ENCODE measurements around the gene BUB1B.
A peak's percentile ranks its signal among the peaks of the same experiment; 100 is the strongest.
"Not testable (repeated sequence)": the region's sequence is repeated elsewhere in the genome, so short reads cannot be mapped to it uniquely, and the experiment has no call there.

The BUB1B gene

GRCh38 chr15:40160689-40161688 is at the start of gene BUB1B:
Gene BUB1B (plus strand): TSS chr15:40161069. CDS start chr15:40161221, 152 bp downstream.
- peak; percentile 73 to 81 (median 75) for DNase-seq (ENCODE audit: low read depth in 3 of 3, low spot score in 1 of 3)

GRCh38 chr15:40111888-40112287 is 49.0 kb upstream of the BUB1B start:
- no peak for DNase-seq (ENCODE audit: low read depth in 3 of 3, low spot score in 1 of 3)

GRCh38 chr15:40112789-40113188 is 48.1 kb upstream of the BUB1B start:
- DNase-seq (ENCODE audit: low read depth in 3 of 3, low spot score in 1 of 3), result no peak

GRCh38 chr15:40114218-40114617 is 46.7 kb upstream of the BUB1B start:
- no peak for DNase-seq (ENCODE audit: low read depth in 3 of 3, low spot score in 1 of 3)

- DNase-seq (ENCODE audit: low read depth in 3 of 3, low spot score in 1 of 3), result not testable (repeated sequence)
Measured at GRCh38 chr15:40115106-40115505, 45.8 kb upstream of the BUB1B start.

GRCh38 chr15:40115670-40116093 is 45.2 kb upstream of the BUB1B start:
- no peak for DNase-seq (ENCODE audit: low read depth in 3 of 3, low spot score in 1 of 3)

- no peak for DNase-seq (ENCODE audit: low read depth in 3 of 3, low spot score in 1 of 3)
Measured at GRCh38 chr15:40118473-40118872, 42.4 kb upstream of the BUB1B start.

GRCh38 chr15:40121911-40122638 is 38.8 kb upstream of the BUB1B start:
- no peak for DNase-seq (ENCODE audit: low read depth in 3 of 3, low spot score in 1 of 3)

- DNase-seq (ENCODE audit: low read depth in 3 of 3, low spot score in 1 of 3), result not testable (repeated sequence)
Measured at GRCh38 chr15:40122989-40123388, 37.9 kb upstream of the BUB1B start.

- not testable (repeated sequence) for DNase-seq (ENCODE audit: low read depth in 3 of 3, low spot score in 1 of 3)
Measured at GRCh38 chr15:40123863-40124262, 37.0 kb upstream of the BUB1B start.

- not testable (repeated sequence) for DNase-seq (ENCODE audit: low read depth in 3 of 3, low spot score in 1 of 3)
Measured at GRCh38 chr15:40124333-40124732, 36.5 kb upstream of the BUB1B start.

- DNase-seq (ENCODE audit: low read depth in 3 of 3, low spot score in 1 of 3), result not testable (repeated sequence)
Measured at GRCh38 chr15:40124807-40125285, 36.0 kb upstream of the BUB1B start.

GRCh38 chr15:40125950-40126349 is 34.9 kb upstream of the BUB1B start:
- DNase-seq (ENCODE audit: low read depth in 3 of 3, low spot score in 1 of 3), result no peak

- DNase-seq (ENCODE audit: low read depth in 3 of 3, low spot score in 1 of 3), result no peak
Measured at GRCh38 chr15:40128766-40129660, 31.9 kb upstream of the BUB1B start.

- no peak for DNase-seq (ENCODE audit: low read depth in 3 of 3, low spot score in 1 of 3)
Measured at GRCh38 chr15:40130118-40130517, 30.8 kb upstream of the BUB1B start.

- no peak for DNase-seq (ENCODE audit: low read depth in 3 of 3, low spot score in 1 of 3)
Measured at GRCh38 chr15:40130799-40131502, 29.9 kb upstream of the BUB1B start.

- no peak for DNase-seq (ENCODE audit: low read depth in 3 of 3, low spot score in 1 of 3)
Measured at GRCh38 chr15:40133544-40133943, 27.3 kb upstream of the BUB1B start.

GRCh38 chr15:40134885-40135284 is 26.0 kb upstream of the BUB1B start:
- DNase-seq (ENCODE audit: low read depth in 3 of 3, low spot score in 1 of 3), result no peak

GRCh38 chr15:40135846-40136450 is 24.9 kb upstream of the BUB1B start:
- DNase-seq (ENCODE audit: low read depth in 3 of 3, low spot score in 1 of 3), result not testable (repeated sequence)
